OCI-LY1 (cell line): ENCODE data around the gene MYH7B.

Experiments
- EZH2 ChIP-seq: fragments of 200-600 bp; sonication (generic), shearing (Covaris generic); IDR thresholded peaks from 2 replicates; pipeline ENCODE4 v1.8.0; 2017; ENCODE audit warnings: borderline replicate concordance, mixed run types, mild to moderate bottlenecking, antibody characterized with exemption, low read length, moderate library complexity, mixed read lengths
- TF ChIP-seq, protein P1 (sequence below): fragments of 200-600 bp; sonication (generic), shearing (Covaris generic); IDR thresholded peaks from 2 replicates; pipeline ENCODE4 v1.5.1; 2017; ENCODE audit warnings: mild to moderate bottlenecking, antibody characterized with exemption, low read length, moderate library complexity, mixed read lengths

DNA sequence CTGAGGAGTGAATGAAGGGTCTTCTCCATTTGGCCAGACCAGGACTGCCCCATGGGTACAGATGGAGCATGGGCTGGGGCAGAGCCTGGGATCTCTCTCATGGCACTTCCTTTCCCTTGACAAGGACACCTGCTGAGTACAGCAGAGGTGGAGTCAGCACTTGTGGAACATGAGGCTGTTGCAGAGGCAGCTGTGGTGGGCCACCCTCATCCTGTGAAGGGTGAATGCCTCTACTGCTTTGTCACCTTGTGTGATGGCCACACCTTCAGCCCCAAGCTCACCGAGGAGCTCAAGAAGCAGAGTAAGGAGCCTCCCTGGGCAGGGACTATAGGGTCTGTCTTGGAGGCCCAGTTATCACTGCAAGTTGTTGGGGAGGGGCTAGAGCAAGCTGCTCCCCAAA, 29.7 kb upstream of the MYH7B start:
- TF ChIP-seq, protein P1, sequence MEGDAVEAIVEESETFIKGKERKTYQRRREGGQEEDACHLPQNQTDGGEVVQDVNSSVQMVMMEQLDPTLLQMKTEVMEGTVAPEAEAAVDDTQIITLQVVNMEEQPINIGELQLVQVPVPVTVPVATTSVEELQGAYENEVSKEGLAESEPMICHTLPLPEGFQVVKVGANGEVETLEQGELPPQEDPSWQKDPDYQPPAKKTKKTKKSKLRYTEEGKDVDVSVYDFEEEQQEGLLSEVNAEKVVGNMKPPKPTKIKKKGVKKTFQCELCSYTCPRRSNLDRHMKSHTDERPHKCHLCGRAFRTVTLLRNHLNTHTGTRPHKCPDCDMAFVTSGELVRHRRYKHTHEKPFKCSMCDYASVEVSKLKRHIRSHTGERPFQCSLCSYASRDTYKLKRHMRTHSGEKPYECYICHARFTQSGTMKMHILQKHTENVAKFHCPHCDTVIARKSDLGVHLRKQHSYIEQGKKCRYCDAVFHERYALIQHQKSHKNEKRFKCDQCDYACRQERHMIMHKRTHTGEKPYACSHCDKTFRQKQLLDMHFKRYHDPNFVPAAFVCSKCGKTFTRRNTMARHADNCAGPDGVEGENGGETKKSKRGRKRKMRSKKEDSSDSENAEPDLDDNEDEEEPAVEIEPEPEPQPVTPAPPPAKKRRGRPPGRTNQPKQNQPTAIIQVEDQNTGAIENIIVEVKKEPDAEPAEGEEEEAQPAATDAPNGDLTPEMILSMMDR: no peak
- TF ChIP-seq EZH2: no peak
